SHP77 (cell line): ENCODE results near the gene ETV1.

Experiments used
- DNase-seq, 2 experiments: peaks; one replicate each; lab custom pipeline; 2025; lab: John Stamatoyannopoulos, UW

ETV1 gene

GRCh38 chr7:13987395-13987794 is 2.1 kb downstream of the ETV1 start:
- DNase-seq = no peak

DNA sequence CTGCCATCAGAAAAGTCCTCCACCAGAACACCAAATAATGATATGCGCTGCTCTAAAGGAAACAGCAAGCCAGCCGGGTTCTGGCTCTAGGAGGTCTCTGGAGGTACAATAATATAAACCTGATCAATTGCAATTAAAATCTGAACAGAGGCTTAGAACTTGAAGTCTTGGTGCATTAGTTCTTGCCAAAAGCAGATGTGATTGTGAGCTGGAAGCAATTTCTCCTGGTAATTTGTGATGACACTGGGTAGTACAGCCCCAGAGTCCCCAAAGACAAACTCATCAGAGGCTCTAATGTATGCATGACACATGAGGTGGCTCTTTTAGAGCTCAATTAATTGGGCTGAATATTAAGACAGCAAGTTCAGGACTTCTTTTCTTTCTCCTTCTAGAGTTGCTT is 3.3 kb downstream of the ETV1 start:
- peak; percentile 26 to 30 for DNase-seq

DNA sequence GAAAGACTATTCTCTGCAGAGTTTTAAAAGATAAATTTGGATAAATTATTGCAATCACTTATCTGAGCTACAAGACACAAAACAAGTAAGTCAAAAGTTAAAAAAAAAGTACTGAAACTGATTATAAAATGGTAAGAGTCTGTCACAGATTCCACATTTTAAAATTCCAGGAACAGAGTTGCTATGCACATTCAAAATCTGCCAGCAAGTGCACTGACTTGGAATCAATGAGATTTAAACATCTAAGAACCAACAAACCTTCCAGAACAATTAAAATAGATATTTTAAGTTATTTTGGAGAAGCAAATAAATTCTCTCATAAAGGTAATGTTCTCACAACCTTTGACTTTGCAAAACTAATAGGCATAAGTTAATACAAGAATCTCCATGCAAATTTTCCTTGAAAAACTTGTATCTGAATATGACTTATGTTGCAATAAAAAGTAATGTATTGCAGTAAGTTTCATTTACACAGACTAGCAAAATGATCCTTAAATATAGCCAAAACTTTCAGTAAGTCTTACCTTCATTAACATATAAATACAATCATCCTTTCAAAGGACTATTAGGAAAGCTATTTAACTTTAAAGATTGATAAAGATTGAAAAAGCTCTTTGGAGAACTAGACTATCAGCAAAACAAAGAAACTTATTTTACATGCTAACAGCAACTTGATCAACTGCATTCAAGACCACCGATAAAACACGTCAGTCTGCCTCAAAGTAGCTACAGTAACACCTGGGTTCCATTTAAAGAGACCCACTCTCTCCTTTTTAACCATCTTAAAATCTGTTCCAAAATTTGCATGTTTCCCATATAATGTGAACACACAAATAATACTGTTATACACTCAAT is 4.4 kb downstream of the ETV1 start:
- DNase-seq = no peak

DNA sequence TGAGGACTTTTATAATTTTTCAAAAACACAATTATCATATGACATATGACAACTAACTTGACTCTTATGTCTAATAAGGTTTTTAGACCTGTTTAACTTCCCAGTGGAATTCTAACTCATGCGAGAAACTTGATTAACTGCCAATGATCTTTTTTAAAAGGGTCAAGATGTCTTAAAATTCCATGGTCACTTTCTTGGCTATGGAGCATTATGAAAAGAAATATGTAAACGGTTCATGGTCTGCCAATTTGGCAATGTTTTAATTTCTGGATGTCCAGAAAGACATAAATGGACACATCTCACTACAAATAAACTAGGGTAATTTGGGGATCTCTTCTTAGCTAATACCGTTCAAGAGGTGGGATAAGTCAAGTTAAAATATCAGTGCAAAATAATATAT is 5.4 kb downstream of the ETV1 start:
- no peak for DNase-seq

- DNase-seq = no peak
Observed at GRCh38 chr7:13982940-13983677, 6.4 kb downstream of the ETV1 start.

GRCh38 chr7:13981070-13981469 is 8.4 kb downstream of the ETV1 start:
- no peak for DNase-seq

GRCh38 chr7:13980474-13980873 is 9.0 kb downstream of the ETV1 start:
- DNase-seq = no peak

DNA sequence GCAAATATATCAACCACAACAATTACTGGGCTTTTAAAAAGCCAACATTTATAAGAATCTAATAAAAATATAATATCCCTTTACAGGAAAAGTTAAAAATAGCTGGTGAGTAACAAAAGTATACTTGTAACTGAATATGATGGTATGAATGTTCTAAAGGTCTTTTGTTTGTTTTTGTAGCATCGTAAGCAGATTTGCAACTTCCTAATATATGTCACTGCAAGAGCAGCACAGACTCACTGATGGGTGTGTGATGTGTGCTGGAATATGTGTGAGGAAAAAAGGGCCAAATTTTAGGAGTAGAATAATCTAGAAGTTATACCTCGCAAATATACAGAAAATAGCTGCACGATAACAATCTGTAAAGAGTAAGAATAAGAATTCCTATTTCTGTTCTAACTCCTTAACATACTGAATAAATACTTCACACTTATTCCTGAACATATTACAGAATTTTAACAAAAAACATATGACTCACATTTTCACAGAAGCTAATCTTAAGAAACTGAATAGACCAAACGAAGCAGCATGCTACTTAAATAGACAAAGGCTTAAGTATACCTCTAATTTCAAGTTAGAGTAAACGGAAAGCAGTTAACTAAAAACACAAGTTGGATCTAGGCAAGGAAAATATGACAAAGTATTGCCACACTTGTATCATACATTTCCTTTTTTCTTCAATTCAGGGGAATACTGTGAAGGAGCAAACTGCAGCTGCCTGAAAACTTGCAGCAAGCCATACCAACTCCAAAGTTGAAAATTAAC is 9.6 kb downstream of the ETV1 start:
- no peak for DNase-seq

DNA sequence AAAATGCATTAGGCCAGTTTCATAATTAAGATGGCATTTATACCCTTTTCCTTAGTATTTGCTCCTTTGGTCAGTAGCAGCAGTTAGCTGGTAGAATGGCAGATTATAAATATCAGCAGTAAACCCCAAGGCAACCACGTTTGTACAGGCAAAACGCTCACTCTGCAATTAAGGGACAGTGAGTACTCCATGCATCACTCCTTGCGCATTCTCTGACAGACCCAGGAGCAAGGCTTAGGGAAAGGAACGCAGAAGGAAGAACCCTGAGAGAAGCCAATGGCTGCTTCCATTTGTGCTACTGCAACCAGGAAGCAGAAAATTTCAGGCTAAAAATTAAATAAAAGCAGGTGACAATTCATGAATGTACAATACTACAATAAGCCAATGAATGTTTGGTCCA is 12.9 kb downstream of the ETV1 start:
- no peak for DNase-seq

DNA sequence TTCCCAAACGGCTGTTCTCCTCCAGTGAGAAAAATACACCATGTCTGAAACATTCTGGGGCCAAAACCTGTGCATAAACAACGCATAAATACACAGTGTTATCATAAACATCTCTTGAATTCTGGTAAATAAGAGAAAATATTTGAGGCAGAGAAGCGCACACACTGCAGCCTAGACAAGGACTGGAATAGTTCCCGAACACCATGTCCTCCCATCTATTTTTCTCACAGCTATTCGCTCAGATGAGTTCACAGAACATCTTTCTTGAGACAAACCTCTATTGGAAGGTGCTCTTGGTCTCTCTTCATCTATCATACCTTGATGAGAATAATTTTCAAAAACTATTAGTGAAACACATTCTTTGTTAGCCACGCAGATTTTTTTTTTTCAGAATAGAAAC is 24.4 kb downstream of the ETV1 start:
- no peak for DNase-seq

DNA sequence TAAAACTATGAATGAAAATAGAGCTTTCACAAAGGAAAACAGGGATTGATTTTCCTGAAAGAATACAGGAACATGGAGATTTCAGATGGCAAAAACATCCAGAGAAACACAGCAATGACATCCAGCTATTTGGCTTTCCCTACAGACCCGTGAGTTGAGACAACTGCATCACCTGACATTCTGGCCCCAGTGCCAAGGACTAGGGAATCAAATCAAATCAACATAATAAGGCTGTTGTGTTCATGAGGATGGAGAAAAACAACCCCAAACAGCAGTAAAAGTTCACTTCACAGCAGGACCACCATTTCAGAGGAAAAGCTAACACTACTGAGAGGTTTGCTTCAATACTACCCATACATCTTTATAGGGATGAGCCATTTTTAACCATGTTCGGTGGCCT is 25.5 kb downstream of the ETV1 start:
- no peak for DNase-seq

- no peak for DNase-seq
Observed at GRCh38 chr7:13955494-13955893, 34.0 kb downstream of the ETV1 start.

DNA sequence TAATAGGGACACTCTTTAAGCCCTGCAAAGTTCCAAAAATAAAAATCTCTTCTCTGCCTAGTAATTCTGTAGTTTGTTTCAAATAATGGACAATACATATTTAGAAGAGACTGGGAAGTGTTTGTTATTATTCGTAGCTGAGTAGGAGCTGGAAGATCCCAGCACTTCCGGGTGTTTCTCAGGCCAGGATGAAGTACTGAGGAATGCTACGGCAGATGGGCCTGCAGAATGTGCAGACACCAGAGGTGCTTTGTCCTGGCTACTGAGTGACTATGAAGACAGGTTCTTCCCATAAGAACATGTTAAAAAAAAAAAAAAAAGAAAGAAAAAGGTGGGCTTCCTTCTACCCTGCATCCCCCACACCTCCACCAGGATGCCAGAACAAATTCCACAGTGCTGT is 36.1 kb downstream of the ETV1 start:
- no peak for DNase-seq

DNA sequence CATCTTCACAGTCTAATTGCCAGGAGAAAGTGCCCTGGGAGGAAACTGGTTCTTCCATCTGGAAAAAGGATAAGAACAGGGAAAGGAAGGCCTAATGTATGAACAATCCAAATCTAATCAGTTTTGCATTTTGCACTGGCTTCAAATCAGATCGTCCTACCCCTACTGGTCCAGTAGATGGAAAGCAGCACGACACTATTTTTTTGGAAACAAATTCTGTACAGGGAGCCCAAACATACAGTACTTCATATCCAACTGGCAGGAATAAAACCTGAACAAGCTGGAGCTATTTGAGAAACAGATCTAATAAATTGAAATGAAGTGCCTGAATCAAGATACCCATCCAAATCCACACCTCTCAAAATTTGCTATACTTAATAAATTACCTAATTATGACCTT is 36.5 kb downstream of the ETV1 start:
- DNase-seq = no peak

GRCh38 chr7:13949939-13950338 is 39.5 kb downstream of the ETV1 start:
- DNase-seq = no peak

DNA sequence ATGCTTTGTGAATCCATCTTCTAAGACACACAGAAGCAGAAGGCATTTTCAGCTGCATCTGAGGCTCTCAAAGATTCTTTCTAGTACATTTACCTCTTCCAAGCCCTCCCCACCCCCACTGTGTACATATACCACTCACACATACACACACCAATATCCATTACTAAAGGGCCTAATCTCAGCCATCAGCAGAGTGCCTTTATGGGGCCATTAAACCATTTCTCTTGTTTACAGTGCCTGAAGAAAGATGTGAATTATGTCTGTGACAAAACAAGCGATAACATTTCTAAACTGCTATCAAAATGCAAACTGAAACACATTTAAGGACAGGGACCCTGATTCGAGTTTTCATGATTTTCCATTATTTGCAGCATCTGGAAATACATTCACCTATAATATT is 40.0 kb downstream of the ETV1 start:
- peak in 1 of 2 experiments; percentile 6 for DNase-seq

DNA sequence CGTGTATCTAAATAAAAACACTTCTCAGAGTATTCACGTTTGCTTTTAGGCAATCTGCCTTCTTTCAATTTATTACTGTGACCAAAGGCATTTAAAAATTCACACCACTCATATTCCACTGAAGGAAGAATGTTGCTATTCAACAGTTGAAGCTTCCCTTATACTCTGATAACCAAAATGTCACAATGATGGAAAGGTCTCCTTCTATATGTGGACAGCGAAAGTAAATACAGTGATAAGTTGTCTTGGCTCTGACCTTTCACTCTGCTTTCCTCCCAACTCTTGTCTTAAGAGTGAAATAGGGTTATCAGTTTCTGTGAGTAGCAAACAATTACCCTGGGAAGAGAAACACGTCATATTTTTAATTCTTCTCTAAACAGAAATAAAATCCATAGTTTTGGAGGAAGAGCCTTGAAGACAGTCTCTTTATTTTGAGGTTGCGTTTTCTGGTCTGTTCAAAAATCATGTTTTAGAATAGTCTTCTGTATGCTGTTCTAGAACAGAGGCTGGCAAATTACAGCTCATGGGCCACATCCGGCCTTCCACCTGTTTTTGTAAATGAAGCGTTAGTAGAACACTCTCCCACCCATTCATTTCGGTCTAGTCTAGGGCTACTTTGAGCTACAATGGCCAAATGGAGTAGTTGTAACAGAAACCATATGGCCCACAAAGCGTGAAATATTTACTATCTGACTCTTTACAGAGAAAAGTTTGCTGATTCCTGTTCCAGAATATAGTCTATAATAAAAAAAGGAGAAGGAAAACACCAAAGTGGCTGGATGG is 41.3 kb downstream of the ETV1 start:
- DNase-seq = no peak

- DNase-seq = no peak
Observed at GRCh38 chr7:13947535-13947934, 41.9 kb downstream of the ETV1 start.

DNA sequence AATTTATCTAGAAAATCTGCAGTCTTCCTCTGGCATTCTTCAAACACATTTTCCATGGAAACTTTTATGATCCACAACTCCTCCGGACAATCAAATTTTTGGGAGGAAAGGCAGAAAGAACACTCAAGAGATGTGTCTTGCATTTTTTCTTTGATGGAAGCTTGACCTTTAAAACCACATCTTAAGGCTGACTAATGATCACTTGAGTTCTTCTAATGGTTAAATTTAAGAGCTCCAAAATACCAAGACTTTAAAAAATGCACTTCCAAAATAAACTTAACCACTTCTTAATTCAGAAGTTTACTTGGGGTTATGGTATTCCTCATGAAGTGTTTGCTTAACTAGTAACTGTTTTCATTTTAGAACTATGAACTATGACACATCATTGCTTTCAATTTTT is 43.3 kb downstream of the ETV1 start:
- no peak for DNase-seq

DNA sequence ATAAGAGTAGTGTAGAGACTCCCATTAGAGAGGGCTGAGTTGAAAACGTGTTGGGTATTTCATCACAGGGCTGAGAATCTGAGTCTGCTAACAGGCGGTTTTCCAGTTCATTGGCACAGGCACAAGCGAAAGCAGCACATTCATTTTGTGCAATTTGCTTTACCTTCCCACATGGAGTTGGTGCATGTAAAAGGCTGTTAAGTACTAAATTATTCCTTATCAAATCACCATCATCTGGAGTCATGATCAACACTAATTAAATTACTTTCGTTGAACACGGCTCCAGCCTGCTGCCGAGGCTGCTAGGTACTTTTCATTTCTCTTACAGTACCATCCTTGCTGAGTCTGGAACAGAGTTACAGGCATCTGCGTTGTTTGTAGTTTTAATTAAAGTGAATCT is 43.8 kb downstream of the ETV1 start:
- no peak for DNase-seq

GRCh38 chr7:13933536-13933935 is 55.9 kb downstream of the ETV1 start:
- no peak for DNase-seq

GRCh38 chr7:13933091-13933490 is 56.4 kb downstream of the ETV1 start:
- DNase-seq = no peak
